ENCODE results near the gene RPS3.

DNA sequence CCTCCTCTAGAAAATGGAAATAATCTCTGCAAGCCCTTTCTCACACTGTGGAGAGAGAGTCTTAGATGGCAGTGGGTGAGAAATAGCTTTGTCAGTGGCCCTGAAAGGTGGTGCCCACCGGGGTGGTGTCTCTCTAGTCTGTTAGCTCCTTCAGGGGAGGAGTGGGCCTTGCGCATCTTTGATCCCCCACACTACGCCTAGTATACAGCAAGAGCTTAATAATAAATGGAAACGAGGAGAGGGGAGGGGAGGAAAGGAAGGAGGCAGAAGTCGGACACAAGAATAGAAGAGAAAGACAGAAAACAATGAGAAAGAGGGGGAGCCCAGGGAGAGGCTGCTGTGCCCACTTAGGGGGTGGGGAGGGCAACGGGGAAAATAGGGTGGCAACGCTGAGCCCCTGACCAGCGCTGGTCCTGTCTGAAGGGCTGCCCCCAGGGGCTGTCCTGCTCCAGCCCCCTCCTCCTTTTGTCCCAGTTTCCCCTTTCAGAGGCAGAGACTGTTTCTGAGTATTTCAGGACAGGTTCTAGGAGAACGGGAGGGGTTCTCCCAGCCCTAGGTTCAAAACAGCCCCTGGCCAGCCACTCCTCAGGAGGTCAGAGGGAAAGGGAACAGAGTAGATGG lies 49.1 kb upstream of the RPS3 start:
- TF ChIP-seq, protein P1, sequence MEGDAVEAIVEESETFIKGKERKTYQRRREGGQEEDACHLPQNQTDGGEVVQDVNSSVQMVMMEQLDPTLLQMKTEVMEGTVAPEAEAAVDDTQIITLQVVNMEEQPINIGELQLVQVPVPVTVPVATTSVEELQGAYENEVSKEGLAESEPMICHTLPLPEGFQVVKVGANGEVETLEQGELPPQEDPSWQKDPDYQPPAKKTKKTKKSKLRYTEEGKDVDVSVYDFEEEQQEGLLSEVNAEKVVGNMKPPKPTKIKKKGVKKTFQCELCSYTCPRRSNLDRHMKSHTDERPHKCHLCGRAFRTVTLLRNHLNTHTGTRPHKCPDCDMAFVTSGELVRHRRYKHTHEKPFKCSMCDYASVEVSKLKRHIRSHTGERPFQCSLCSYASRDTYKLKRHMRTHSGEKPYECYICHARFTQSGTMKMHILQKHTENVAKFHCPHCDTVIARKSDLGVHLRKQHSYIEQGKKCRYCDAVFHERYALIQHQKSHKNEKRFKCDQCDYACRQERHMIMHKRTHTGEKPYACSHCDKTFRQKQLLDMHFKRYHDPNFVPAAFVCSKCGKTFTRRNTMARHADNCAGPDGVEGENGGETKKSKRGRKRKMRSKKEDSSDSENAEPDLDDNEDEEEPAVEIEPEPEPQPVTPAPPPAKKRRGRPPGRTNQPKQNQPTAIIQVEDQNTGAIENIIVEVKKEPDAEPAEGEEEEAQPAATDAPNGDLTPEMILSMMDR (IDR thresholded peaks at IDR 0.05; ENCODE audit: low read depth, low read length), result no peak
- TF ChIP-seq POLR2A (IDR thresholded peaks at IDR 0.05; ENCODE audit: extremely low read depth, insufficient read length), result no peak
- TF ChIP-seq, protein P2, sequence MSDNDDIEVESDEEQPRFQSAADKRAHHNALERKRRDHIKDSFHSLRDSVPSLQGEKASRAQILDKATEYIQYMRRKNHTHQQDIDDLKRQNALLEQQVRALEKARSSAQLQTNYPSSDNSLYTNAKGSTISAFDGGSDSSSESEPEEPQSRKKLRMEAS (IDR thresholded peaks at IDR 0.05; ENCODE audit: low read depth, low read length), result no peak

All from NB4 (cell line).